PC-9 (cell line): ENCODE data around the gene ZNF358. TPM values are rescaled to one million over a fixed set of nuclear protein-coding genes. Genes with fewer than 3 reads are reported as not detected.

Source experiments
- BruUV-seq: library from RNA; stranded (reverse); fragments of 400-500 nt; replicated peaks from 2 replicates; lab custom pipeline; 2021; lab: Mats Ljungman, UMichigan
- CTCF ChIA-PET: fragments of 300-600 bp; sonication (Branson Sonifier 250); formaldehyde crosslinking; loops from one replicate; lab custom pipeline; 2022; ENCODE audit warnings: antibody characterized with exemption; lab: Charles Lee
- POLR2A ChIA-PET: fragments of 300-600 bp; sonication (Branson Sonifier 250); formaldehyde crosslinking; loops from one replicate; lab custom pipeline; 2022; ENCODE audit warnings: antibody characterized with exemption; ENCODE audit not compliant: unreplicated experiment; lab: Charles Lee
- DNase-seq, 2 experiments: peaks; one replicate each; pipeline versions ENCODE4 v3.0.0 to v3.0.0-alpha.2; 2015 to 2022; ENCODE audit warnings: mixed read lengths in 1 of 2
- H2AFZ ChIP-seq: fragments of 200-600 bp; sonication (generic); 2 replicates; pipeline ENCODE4 v1.8.1; 2017; ENCODE audit warnings: antibody characterized with exemption
- H3F3A ChIP-seq: fragments of 200-600 bp; sonication (generic); 2 replicates; pipeline ENCODE4 v1.8.1; 2017; ENCODE audit warnings: antibody characterized with exemption, mild to moderate bottlenecking, low read depth; ENCODE audit not compliant: insufficient read depth
- H3K27ac ChIP-seq: fragments of 200-600 bp; sonication (generic); 2 replicates; pipeline ENCODE4 v1.6.1; 2016; ENCODE audit warnings: mixed run types
- H3K27me3 ChIP-seq: fragments of 200-600 bp; sonication (generic); 2 replicates; pipeline ENCODE4 v1.6.1; 2016; ENCODE audit warnings: low read depth, mixed run types; ENCODE audit not compliant: insufficient read depth
- H3K36me3 ChIP-seq: fragments of 200-600 bp; sonication (generic); 2 replicates; pipeline ENCODE4 v1.6.1; 2016; ENCODE audit warnings: low read depth, mixed run types
- H3K4me1 ChIP-seq: fragments of 200-600 bp; sonication (generic); replicated peaks from 2 replicates; pipeline ENCODE4 v1.6.1; 2016; ENCODE audit warnings: mixed run types; ENCODE audit not compliant: insufficient read depth
- H3K4me2 ChIP-seq: fragments of 200-600 bp; sonication (generic); 2 replicates; pipeline ENCODE4 v1.6.1; 2017; ENCODE audit warnings: mixed run types
- H3K4me3 ChIP-seq: fragments of 200-600 bp; sonication (generic); 2 replicates; pipeline ENCODE4 v1.6.1; 2016; ENCODE audit warnings: mixed run types
- H3K79me2 ChIP-seq: fragments of 200-600 bp; sonication (generic); 2 replicates; pipeline ENCODE4 v1.6.1; 2017; ENCODE audit warnings: low read depth, mixed run types
- H3K9me2 ChIP-seq: fragments of 200-600 bp; sonication (generic); 2 replicates; pipeline ENCODE4 v1.8.1; 2017; ENCODE audit warnings: mild to moderate bottlenecking; ENCODE audit not compliant: insufficient read depth
- H3K9me3 ChIP-seq: fragments of 200-600 bp; sonication (generic); 2 replicates; pipeline ENCODE4 v1.8.1; 2016; ENCODE audit warnings: low read depth; ENCODE audit not compliant: insufficient read depth
- H4K20me1 ChIP-seq: fragments of 200-600 bp; sonication (generic); 2 replicates; pipeline ENCODE4 v1.8.1; 2017; ENCODE audit not compliant: insufficient read depth
- EZH2 ChIP-seq: fragments of 200-600 bp; sonication (generic); IDR thresholded peaks from 2 replicates; pipeline ENCODE4 v1.8.0; 2017; ENCODE audit warnings: antibody characterized with exemption, low read depth
- intact Hi-C: fragments of 100-400 bp; cut with micrococcal nuclease; formaldehyde crosslinking; loops from one replicate; pipeline ENCODE4 v1.10.0; 2022; ENCODE audit not compliant: unreplicated experiment
- total RNA-seq: library from RNA; stranded (reverse); gene quantifications from 2 replicates; pipeline ENCODE4 v1.2.3, GENCODE V29; 2021
- TF ChIP-seq, protein P1 (sequence below): fragments of 200-600 bp; sonication (generic); conservative IDR thresholded peaks from 2 replicates; pipeline ENCODE4 v1.6.1; 2017; ENCODE audit warnings: mixed run types, antibody characterized with exemption, mild to moderate bottlenecking, moderate library complexity

ZNF358 gene
- total RNA-seq, 1 experiment from 2014 or later: 60.7 TPM

DNA sequence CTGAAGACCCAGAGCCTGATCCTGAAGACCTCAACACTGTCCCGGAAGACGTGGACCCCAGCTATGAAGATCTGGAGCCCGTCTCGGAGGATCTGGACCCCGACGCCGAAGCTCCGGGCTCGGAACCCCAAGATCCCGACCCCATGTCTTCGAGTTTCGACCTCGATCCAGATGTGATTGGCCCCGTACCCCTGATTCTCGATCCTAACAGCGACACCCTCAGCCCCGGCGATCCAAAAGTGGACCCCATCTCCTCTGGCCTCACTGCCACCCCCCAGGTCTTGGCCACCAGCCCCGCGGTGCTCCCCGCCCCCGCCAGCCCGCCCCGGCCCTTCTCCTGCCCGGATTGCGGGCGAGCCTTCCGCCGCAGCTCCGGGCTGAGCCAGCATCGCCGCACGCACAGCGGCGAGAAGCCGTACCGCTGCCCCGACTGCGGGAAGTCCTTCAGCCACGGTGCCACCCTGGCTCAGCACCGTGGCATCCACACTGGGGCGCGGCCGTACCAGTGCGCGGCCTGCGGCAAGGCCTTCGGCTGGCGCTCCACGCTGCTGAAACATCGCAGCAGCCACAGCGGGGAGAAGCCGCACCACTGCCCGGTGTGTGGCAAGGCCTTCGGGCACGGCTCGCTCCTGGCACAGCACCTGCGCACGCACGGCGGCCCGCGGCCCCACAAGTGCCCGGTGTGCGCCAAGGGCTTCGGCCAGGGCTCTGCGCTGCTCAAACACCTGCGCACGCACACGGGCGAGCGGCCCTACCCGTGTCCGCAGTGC is 3.6 kb downstream of the ZNF358 start:
- DNase-seq: no peak
- peaks cover 42% of the 10 kb centered on the region for H3F3A ChIP-seq
- H3K9me2 ChIP-seq: no peaks in the 10 kb centered on the region
- no peaks in the 10 kb centered on the region for H3K27me3 ChIP-seq
- H3K79me2 ChIP-seq: peaks cover 16% of the 10 kb centered on the region; the same call in 1 of the 2 replicates
- TF ChIP-seq EZH2: no peak
- TF ChIP-seq, protein P1, sequence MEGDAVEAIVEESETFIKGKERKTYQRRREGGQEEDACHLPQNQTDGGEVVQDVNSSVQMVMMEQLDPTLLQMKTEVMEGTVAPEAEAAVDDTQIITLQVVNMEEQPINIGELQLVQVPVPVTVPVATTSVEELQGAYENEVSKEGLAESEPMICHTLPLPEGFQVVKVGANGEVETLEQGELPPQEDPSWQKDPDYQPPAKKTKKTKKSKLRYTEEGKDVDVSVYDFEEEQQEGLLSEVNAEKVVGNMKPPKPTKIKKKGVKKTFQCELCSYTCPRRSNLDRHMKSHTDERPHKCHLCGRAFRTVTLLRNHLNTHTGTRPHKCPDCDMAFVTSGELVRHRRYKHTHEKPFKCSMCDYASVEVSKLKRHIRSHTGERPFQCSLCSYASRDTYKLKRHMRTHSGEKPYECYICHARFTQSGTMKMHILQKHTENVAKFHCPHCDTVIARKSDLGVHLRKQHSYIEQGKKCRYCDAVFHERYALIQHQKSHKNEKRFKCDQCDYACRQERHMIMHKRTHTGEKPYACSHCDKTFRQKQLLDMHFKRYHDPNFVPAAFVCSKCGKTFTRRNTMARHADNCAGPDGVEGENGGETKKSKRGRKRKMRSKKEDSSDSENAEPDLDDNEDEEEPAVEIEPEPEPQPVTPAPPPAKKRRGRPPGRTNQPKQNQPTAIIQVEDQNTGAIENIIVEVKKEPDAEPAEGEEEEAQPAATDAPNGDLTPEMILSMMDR: no peak
- intact Hi-C loops: no loop called here
- H3K36me3 ChIP-seq: no peaks in the 10 kb centered on the region
- H3K4me1 ChIP-seq: peaks cover 25% of the 10 kb centered on the region
- no peak overlapping the region for H3K27ac ChIP-seq
- no peak overlapping the region for H3K4me3 ChIP-seq
- no TSS peak for BruUV-seq
- ChIA-PET POLR2A (interaction anchor here (0.6 kb wide), 1 partner anchor 660 kb away, joined by 4 read pairs; no protein-coding TSS in a partner anchor), CTCF (no interaction called here)
- no peak overlapping the region for H3K4me2 ChIP-seq
- no peaks in the 10 kb centered on the region for H4K20me1 ChIP-seq
- H3K9me3 ChIP-seq: no peaks in the 10 kb centered on the region
- H2AFZ ChIP-seq: no peak overlapping the region

DNA sequence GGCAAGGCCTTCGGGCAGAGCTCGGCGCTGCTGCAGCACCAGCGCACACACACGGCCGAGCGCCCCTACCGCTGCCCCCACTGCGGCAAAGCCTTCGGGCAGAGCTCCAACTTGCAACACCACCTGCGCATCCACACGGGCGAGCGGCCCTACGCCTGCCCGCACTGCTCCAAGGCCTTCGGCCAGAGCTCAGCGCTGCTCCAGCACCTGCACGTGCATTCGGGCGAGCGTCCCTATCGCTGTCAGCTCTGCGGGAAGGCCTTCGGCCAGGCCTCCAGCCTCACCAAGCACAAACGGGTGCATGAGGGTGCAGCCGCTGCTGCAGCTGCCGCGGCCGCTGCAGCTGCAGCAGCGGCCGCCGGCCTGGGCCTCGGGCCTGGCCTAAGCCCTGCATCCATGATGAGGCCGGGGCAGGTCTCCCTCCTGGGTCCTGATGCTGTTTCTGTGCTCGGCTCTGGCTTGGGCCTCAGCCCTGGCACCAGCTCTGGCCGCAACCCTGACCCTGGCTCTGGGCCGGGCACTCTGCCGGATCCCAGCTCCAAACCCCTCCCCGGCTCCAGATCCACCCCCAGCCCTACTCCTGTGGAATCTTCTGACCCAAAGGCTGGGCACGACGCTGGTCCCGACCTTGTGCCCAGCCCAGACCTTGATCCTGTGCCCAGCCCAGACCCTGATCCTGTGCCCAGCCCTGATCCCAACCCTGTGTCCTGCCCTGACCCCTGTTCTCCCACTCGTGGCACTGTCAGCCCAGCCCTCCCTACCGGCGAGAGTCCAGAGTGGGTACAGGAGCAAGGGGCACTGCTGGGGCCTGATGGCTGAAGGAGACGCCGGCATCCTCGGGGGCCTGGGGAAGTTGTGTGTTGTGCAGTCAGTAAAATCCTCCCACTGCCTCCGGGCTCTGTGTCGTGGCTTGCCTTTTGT is 4.5 kb downstream of the ZNF358 start:
- no TSS peak for BruUV-seq
- Histone ChIP-seq H3K9me2 (no peaks in the 10 kb centered on the region), H2AFZ (no peak overlapping the region), H3K9me3 (no peaks in the 10 kb centered on the region), H3K4me1 (peaks cover 24% of the 10 kb centered on the region), H4K20me1 (no peaks in the 10 kb centered on the region), H3K4me2 (no peak overlapping the region), H3K79me2 (peaks cover 16% of the 10 kb centered on the region; the same call in 1 of the 2 replicates), H3K27me3 (no peaks in the 10 kb centered on the region), H3K27ac (no peak overlapping the region), H3F3A (peaks cover 42% of the 10 kb centered on the region), H3K36me3 (no peaks in the 10 kb centered on the region), H3K4me3 (no peak overlapping the region)
- no peak for DNase-seq
- ChIA-PET CTCF (no interaction called here), POLR2A (interaction anchor here (0.6 kb wide), 2 partner anchors 95 to 659 kb away, joined by 3 to 4 read pairs; no protein-coding TSS in a partner anchor)
- no peak for TF ChIP-seq EZH2
- TF ChIP-seq, protein P1: no peak
- intact Hi-C loops: no loop called here

DNA sequence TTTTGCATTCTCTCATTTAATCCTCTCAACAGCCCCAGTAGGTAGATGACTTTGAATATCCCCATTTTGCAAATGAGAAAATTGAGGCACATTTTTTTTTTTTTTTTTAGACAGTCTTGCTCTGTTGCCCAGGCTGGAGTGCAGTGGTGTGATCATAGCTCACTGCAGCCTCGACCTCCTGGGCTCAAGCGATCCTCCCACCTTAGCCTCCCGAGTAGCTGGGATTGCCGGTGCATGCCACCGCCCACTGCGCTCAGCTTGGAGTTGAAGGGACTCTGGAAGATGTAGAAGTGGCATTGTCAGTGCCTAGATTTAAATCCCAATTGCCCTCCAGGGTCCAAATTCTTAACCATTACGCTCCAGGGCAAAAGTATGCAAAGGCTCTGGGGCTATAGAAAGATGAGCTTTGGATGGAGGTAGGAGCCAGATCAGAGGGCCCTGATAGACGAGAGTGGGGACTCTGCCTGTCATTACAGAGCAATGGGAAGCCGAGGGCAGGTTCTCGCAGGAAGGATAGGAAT is 5.7 kb downstream of the ZNF358 start:
- H3K9me3 ChIP-seq: no peaks in the 10 kb centered on the region
- DNase-seq: no peak
- no peaks in the 10 kb centered on the region for H3K27me3 ChIP-seq
- H2AFZ ChIP-seq: peak overlapping the region; percentile 39; the same call in 1 of the 2 replicates
- CTCF ChIA-PET: no interaction called here
- H4K20me1 ChIP-seq: no peaks in the 10 kb centered on the region
- H3K79me2 ChIP-seq: peaks cover 13% of the 10 kb centered on the region; the same call in 1 of the 2 replicates
- POLR2A ChIA-PET: no interaction called here
- no peaks in the 10 kb centered on the region for H3K9me2 ChIP-seq
- intact Hi-C loops: loop anchor here (1.0 kb wide), 1 partner anchor 13 kb away; no protein-coding TSS in a partner anchor
- H3K4me3 ChIP-seq: peak overlapping the region; percentile 89; the same call in 1 of the 2 replicates
- no peak for TF ChIP-seq EZH2
- TF ChIP-seq, protein P1: no peak
- peaks cover 40% of the 10 kb centered on the region for H3F3A ChIP-seq
- H3K4me2 ChIP-seq: peak overlapping the region; percentile 99
- peaks cover 21% of the 10 kb centered on the region for H3K4me1 ChIP-seq
- H3K27ac ChIP-seq: no peak overlapping the region
- no TSS peak for BruUV-seq
- no peaks in the 10 kb centered on the region for H3K36me3 ChIP-seq
